ENCODE measurements around the gene CARS1.
"Not testable (repeated sequence)": the region's sequence is repeated elsewhere in the genome, so short reads cannot be mapped to it uniquely, and the experiment has no call there.

CARS1 gene

DNA sequence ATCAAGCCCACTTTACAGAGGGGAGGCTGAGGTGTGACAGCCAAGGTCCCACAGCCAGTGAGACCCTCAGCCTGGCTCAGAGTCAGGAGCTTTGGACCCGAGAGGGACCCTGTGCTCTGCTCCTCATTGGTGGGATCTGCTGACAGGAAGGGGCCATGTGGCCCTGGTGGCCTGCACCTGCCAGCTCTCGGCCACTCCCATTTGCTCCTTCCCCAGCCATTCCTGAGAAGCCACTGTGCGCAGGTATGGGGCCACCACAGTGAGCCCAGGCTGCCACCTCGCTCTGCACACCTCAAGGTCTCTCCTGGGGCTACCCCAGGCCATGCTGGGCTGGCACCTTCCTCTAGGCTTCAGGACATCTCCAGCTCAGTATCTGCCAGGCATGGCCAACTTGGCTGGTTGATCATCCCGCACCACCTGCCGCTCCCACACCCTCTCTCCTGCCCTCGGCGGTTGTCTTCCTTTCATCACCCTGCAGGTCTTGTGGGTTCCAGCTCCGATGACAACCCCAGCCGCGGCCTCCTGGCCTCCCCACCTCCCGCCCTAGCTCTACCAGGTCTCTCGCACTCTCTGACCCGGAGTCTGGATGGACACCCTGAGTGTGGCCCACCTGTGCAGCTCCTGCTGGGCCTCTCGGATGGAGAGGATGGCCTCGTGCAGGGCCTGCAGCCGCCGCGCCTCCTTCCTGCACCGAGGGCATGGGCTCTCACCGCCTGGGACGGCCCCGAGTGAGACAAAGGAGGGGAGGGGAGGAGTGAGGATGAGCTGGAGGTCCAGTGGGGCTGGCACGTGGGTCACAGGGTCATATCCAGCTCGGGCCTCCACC is 32.2 kb upstream of the CARS1 start:
- DNase-seq (ENCODE audit: low read depth): no peak

DNA sequence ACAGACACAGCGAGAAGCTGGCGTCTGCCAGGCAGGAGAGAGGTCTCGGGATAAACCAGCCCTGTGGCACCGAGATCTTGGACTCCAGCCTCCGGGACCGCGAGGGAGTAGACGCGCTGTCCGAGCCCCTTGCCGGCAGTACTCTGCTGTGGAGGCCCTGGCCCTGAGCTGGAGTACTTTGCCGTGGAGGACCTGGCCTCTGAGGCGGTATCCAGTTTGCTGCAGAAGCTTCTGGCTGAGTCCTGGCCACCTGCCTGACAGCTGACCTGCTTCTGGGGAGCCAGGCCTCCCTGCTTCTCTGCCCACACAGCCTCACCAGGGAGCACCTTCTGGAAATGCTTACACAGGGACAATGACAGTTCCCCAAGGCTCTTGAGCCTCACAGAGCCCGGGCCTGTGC is 31.6 kb upstream of the CARS1 start:
- no peak for DNase-seq (ENCODE audit: low read depth)

GRCh38 chr11:3087821-3088800 is 30.9 kb upstream of the CARS1 start:
- DNase-seq (ENCODE audit: low read depth): no peak

- DNase-seq (ENCODE audit: low read depth): no peak
Measured at GRCh38 chr11:3087373-3087772, 30.1 kb upstream of the CARS1 start.

DNA sequence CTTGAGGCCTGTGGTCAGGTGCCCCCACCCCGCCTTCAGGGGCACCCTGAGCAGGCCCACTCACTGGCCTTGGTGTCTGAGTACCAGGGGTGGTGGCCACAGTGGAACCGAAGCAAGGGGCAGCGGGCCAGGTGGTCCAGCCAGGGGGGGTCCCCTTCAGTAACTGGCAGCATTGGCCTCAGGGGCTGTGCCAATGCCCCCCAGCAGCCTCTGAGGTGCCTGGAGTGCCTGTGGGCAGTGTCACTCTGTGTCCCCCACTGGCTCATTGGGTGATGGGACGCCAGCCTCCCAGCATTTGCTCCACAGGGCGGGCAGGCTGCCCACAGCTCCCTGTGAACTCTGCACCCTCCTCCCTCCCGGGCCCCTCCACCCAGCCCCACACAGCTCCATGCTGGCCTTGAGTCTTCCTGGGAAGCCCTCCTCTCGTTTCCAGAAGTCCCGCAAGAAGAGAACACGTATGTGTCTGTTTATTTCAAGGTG is 29.5 kb upstream of the CARS1 start:
- DNase-seq (ENCODE audit: low read depth): no peak

GRCh38 chr11:3086114-3086513 is 28.9 kb upstream of the CARS1 start:
- no peak for DNase-seq (ENCODE audit: low read depth)

DNA sequence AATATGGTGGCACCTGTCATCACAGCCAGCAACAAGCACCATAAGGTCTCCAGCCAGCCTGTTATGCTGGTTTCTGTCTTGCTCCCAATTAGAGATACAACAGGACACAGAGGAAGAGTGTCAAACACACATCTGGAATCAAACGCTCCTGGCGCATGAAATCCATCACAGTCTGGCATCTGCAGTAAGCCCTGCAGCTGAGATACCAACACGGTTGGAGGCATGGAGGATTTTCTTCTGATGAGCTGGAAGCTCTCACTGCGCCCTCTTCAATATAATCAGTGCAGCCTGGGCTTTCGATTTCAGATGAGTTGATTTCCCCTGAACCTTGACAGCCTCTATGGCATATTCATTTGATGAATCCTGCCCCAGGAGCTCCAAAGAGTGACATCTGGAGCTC is 27.8 kb upstream of the CARS1 start:
- no peak for DNase-seq (ENCODE audit: low read depth)

GRCh38 chr11:3083321-3083720 is 26.1 kb upstream of the CARS1 start:
- DNase-seq (ENCODE audit: low read depth): no peak

DNA sequence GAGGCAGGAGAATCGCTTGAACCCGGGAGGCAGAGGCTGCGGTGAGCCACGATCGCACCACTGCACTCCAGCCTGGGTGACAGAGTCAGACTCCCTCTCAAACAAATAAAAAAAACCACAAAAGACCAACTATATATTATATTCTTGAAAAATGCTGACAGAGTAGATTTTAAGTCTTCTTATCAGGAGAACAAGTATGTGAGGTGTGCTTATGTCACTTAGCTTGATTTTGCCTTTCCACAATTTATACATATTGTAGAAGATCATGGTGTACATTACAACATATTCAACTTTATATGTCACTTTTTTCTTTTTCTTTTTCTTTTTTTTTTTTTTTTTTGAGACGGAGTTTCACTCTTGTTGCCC is 24.1 kb upstream of the CARS1 start:
- no peak for DNase-seq (ENCODE audit: low read depth)

GRCh38 chr11:3080733-3081385 is 23.6 kb upstream of the CARS1 start:
- DNase-seq (ENCODE audit: low read depth): no peak

DNA sequence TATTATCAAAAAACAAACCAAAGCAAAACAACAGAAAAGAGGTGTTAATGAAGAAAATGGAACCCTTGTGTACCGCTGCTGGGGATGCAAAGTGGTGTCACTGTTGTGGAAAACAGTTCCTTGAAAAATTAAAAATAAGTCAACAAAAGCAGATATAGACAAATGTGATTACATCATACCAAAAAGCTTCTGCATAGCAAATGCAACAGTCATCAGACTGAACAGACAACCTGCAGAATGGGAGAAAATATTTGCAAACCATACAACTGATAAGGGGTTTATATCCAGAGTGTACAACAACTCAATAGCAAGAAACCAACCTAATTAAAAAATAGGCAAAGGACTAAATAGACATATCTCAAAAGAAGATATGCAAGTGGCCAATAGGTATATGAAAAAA is 22.9 kb upstream of the CARS1 start:
- no peak for DNase-seq (ENCODE audit: low read depth)

- DNase-seq (ENCODE audit: low read depth): no peak
Measured at GRCh38 chr11:3077846-3078440, 20.7 kb upstream of the CARS1 start.

DNA sequence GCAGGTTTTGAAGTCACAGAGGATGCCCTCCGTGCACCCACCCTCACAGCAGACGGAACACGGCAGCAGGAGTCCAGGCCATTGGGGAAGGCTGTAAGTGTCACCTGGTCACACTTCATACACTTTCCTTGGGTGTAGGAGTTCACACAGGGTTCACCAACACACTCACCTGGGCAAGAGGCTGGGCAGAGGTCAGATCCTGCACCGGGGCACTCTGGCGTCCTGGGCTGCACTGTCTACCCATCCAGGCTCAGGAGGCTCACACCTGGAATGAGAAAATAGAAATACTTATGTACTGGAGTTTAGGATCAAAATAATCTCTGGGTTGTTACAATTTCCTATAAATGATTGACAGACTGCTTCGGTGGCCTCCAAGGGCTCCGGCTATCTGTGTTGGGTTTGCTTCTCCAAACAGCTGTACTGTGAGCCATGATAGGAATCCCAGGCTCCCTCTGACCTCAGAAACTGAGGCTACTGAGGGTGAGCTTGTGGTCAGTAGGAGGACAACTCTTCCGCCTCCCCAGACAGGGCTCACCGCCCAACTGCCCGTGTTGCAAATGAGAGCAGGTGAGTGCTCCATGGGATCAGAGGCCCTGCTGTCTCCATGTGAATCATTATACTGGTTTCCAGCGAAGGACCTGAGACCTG is 20.1 kb upstream of the CARS1 start:
- no peak for DNase-seq (ENCODE audit: low read depth)

DNA sequence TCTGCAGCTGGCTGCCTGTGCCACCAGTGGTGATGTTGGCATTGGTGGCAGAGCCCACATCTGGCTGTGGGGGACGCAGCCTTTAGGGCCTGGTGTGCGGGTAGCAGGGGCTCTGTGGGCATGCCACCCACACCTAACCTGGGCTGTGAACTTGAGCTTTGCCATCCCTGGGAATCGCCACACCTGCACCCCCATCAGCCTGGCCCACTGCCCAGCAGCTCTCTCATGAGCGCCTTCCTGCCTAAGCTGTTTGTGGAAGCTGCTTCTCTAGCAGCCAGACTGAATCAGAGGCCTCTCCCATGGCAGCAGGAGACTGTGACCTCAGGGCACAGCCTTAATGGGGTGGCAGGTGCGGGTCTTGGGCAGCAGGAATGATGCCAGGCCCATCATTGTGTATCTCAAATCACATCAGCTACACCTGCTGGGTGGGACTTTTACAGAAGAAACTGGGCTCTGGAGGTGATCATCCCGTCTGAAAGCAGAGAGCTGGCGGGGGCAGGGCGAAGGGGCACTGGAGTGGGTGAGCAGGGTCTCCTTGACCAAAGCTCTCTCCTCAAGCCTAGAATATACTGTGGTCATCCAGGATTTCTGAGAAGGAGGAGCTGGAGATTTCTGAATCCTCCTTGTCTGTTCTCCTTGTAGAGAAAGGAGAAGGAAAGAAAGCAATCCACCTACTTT is 17.8 kb upstream of the CARS1 start:
- no peak for DNase-seq (ENCODE audit: low read depth)

- no peak for DNase-seq (ENCODE audit: low read depth)
Measured at GRCh38 chr11:3073029-3073435, 15.8 kb upstream of the CARS1 start.

DNA sequence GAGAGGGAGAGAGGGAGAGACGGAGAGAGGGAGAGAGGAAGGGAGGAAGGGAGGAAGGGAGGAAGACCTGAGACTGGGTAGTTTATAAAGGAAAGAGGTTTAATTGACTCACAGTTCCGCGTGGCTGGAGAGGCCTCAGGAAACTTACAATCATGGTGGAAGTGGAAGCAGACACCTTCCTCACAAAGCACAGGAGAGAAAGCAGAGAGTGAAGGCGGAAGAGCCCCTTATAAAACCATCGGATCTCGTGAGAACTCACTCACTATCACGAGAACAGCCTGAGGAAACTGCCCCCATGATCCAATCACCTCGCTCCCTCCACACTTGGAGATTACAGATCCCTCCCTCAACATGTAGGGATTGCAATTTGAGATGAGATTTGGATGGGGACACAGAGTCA is 12.2 kb upstream of the CARS1 start:
- DNase-seq (ENCODE audit: low read depth): no peak

DNA sequence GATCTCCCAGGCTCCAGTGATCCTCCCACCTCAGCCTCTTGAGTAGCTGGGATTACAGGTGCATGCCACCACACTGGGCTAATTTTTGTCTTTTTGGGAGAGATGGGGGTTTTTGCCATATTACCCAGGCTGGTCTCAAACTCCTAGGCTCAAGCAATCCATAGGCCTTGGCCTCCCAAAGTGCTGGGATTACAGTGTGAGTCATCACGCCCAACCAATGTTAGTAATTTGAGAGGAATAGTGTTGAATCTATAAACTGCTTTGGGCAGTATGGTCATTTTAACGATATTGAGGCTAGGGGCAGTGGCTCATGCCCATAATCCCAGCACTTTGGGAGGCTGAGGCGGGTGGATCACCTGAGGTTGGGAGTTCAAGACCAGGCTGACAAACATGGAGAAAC is 9.1 kb upstream of the CARS1 start:
- not testable (repeated sequence) for DNase-seq (ENCODE audit: low read depth)

DNA sequence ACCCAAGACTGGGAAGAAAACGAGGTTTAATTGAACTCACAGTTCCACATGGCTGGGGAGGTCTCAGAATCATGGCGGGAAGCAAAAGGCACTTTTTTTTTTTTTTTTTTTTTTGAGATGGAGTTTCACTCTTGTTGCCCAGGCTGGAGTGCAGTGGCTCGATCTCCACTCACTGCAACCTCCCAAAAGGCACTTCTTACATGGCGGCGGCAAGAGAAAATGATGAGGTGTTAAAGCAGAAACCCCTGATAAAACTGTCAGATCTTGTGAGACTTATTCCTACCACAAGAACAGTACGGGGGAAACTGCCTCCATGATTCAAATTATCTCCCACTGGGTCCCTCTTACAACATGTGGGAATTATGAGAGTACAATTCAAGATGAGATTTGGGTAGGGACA is 7.5 kb upstream of the CARS1 start:
- DNase-seq (ENCODE audit: low read depth): not testable (repeated sequence)

DNA sequence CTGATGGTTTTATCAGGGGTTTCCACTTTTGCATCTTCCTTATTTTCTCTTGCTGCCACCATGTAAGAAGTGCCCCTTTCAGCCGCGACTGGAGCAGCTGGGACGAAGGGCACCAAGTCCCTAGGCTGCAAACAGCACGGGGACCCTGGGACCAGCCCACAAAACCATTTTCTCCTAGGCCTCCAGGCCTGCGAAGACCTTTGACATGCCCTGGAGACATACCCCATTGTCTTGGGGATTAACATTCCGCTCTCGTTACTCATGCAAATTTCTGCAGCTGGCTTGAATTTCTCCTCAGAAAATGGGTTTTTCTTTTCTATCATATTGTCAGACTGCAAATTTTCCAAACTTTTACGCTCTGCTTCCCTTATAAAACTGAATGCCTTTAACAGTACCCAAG is 6.7 kb upstream of the CARS1 start:
- not testable (repeated sequence) for DNase-seq (ENCODE audit: low read depth)

GRCh38 chr11:3063432-3063831 is 6.2 kb upstream of the CARS1 start:
- not testable (repeated sequence) for DNase-seq (ENCODE audit: low read depth)

DNA sequence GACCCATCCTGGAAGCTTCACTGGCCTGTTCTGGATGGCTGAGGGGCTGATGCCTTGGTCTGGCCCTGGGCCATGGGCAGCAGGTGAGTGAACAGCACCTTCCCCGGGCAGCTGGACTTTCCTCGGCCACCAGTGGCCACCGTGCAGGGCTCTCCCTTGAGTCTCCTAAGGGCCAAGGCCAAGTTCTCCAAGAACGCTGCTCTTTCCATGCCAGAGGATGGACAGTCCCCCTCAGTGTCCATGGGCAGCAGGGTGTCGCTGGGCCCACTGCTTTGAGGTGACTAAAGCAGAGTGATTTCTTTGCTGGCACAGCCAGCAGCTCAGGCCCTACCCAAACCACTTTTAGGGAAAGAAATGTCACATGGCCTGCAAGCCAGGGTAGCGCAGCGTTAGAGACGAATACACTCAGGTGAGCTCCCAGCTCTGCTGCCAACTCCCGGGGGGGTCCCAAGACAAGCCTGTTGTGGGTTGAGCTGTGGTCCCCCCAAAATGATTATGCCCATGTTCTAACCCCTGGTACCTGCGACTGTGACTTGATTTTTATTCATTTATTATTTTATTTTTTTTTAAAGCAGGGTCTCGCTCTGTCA is 3.3 kb upstream of the CARS1 start:
- no peak for DNase-seq (ENCODE audit: low read depth)

Data from stimulated activated CD8-positive, alpha-beta memory T cell treated with anti-CD3 and anti-CD28 coated beads, Interleukin-15, amount 100 ng/mL, for 24 hours (primary cell).